ENCODE data around the gene EXOG. TPM values are rescaled to one million over a fixed set of nuclear protein-coding genes. Genes with fewer than 3 reads are reported as not detected.
A peak's percentile ranks its signal among the peaks of the same experiment; 100 is the strongest.

EXOG gene
- total and polyA plus RNA-seq, 3 experiments from 2014 or later: 8.7 to 19.0 (median 17.7) TPM

- peaks cover 0 to 4% (median 0%) of the 10 kb centered on the region in 3 donors for H3K36me3 Mint-ChIP-seq
- peak overlapping the region in 5 of 8 donors; percentile 23 to 89 (median 55) for H3K27ac Mint-ChIP-seq
- Histone ChIP-seq H3K27me3 (ENCODE audit: insufficient read depth, low read length, poor library complexity, severe bottlenecking) (no peaks in the 10 kb centered on the region), H3K36me3 (ENCODE audit: insufficient read depth, low read length) (no peaks in the 10 kb centered on the region), H3K9me3 (ENCODE audit: low read length) (no peaks in the 10 kb centered on the region), H3K4me1 (ENCODE audit: insufficient read depth, low read length) (peaks cover 21% of the 10 kb centered on the region), H3K27ac (ENCODE audit: low read depth, low read length) (peak overlapping the region; percentile 55), H3K4me3 (ENCODE audit: low read length) (peak overlapping the region; percentile 47)
- peaks cover 7 to 15% of the 10 kb centered on the region in 2 donors for H3K27me3 Mint-ChIP-seq
- peak in 4 of 5 donors; percentile 16 to 54 (median 38) for DNase-seq
- POLR2A ChIA-PET: interaction anchor here (0.6 to 1.3 kb wide), 3 partner anchors 29 to 81 kb away, joined by 3 to 5 read pairs (median 3); no protein-coding TSS in a partner anchor
- H3K9me3 Mint-ChIP-seq: no peaks in the 10 kb centered on the region
- H3K4me3 Mint-ChIP-seq: peak overlapping the region; percentile 91 to 97 (median 96)
- CTCF ChIA-PET: interaction anchor here (1.0 to 2.6 kb wide), 5 partner anchors 11 to 109 kb away, joined by 3 to 11 read pairs (median 5); partner anchors contain the start of gene XYLB
- H3K4me1 Mint-ChIP-seq: peaks cover 13 to 32% (median 14%) of the 10 kb centered on the region in 3 donors
These were observed 41.1 kb upstream of the EXOG start for GRCh38 chr3:38454884-38455638.

DNA sequence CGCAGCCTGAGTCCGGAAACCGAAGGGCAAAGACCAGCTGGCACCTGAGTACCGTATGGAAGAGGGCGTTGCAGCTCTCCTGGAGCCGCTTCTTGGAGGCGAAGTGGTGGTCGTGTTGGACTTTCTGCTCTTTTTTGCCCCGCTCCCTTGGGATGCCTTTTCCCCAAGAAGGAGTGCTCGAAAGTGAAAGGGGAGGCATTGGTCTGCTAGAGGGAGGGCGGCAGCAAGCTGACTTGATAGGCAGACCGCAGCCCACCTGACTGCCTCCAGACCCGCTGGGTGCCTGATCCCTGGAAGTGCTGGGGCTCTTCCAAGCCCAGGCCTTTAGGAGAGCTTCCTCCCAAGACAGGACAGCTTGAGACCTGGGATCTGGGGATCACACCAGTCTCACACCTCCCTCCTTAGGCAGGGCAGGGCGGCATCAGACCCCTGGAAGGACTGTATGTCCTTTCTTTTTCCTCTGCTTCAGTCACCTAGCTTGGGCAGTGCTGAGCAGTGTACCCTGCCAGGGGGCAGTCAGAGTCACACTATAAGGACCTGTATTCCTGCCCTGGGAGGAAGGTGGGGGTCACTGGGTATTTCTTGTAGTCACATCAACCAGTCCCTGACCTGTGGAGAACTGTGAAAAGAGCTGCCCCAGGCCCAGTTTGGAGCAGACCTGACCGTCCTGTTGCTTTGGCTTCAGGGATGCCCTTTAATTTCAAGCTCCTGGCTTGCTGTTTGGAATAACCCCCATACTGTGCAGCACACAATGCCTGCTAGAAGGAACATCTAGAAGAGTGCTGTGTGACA lies 40.3 kb upstream of the EXOG start:
- CTCF ChIA-PET: interaction anchor here (0.7 to 2.6 kb wide), 7 partner anchors 10 to 110 kb away, joined by 3 to 11 read pairs (median 4); partner anchors contain the start of genes EXOG and XYLB

DNA sequence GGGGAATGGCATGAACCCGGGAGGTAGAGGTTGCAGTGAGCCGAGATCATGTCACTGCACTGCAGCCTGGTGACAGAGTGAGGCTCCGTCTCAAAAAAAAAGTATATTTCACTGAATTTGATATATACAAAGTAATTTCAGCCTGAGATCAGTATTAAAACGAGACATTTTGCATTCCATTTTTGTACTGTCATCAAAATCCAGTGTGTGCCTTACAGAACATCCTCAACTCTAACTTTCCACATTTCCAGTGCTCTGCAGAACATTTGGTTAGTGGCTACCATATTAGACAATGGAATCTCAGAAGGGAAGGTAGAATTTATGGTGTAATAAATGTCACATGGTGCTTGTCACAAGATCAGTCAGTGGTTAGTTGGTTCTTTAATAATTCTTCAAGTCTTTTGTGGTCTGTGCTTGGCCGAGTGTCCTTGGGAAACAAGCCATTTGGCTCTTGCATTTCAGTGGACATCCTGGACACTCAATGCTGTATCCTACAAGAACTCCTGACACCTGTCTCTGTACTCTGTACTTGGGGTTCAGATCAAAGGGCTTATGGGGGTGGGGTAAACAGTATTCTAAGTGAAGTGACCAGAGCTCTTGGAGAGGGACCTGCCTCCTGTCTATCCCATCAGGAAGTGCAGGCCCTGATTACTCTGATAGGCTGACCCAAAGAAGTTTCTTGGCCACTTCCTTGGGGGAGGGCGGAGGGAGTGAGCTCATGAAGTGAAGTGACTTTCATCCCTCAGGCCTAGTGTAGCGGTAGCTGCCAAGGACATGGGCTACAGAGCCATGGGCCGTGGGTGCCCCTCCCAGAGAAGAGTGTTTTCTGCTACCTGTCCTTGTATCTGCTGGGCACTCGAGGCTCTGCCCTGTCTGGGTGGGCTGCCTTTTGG lies 38.8 kb upstream of the EXOG start:
- peak overlapping the region in 2 of 8 donors; percentile 11 to 29 for H3K27ac Mint-ChIP-seq
- Histone ChIP-seq H3K9me3 (ENCODE audit: low read length) (no peaks in the 10 kb centered on the region), H3K27ac (ENCODE audit: low read depth, low read length) (no peak overlapping the region), H3K36me3 (ENCODE audit: insufficient read depth, low read length) (no peaks in the 10 kb centered on the region), H3K4me1 (ENCODE audit: insufficient read depth, low read length) (peaks cover 21% of the 10 kb centered on the region), H3K4me3 (ENCODE audit: low read length) (no peak overlapping the region), H3K27me3 (ENCODE audit: insufficient read depth, low read length, poor library complexity, severe bottlenecking) (no peaks in the 10 kb centered on the region)
- peaks cover 13 to 37% (median 14%) of the 10 kb centered on the region in 3 donors for H3K4me1 Mint-ChIP-seq
- DNase-seq: no peak
- POLR2A ChIA-PET: no interaction called here
- no peaks in the 10 kb centered on the region for H3K9me3 Mint-ChIP-seq
- H3K36me3 Mint-ChIP-seq: peaks cover 0 to 4% (median 0%) of the 10 kb centered on the region in 3 donors
- CTCF ChIA-PET: interaction anchor here (0.7 to 2.6 kb wide), 5 partner anchors 23 to 111 kb away, joined by 3 to 11 read pairs (median 4); partner anchors contain the start of genes EXOG and XYLB
- H3K27me3 Mint-ChIP-seq: peaks cover 7 to 15% of the 10 kb centered on the region in 2 donors
- peak overlapping the region in 3 of 7 donors; percentile 13 to 96 (median 74) for H3K4me3 Mint-ChIP-seq

More for the DNA sequence above, 40.3 kb upstream of the EXOG start:
- H3K4me1 ChIP-seq (ENCODE audit: insufficient read depth, low read length): peaks cover 21% of the 10 kb centered on the region
- no peaks in the 10 kb centered on the region for H3K9me3 ChIP-seq (ENCODE audit: low read length)
- peak overlapping the region; percentile 47 for H3K4me3 ChIP-seq (ENCODE audit: low read length)
- no peaks in the 10 kb centered on the region for H3K36me3 ChIP-seq (ENCODE audit: insufficient read depth, low read length)
- POLR2A ChIA-PET: interaction anchor here (1.0 to 1.3 kb wide), 2 partner anchors 30 to 82 kb away, joined by 3 read pairs; no protein-coding TSS in a partner anchor
- no peaks in the 10 kb centered on the region for H3K27me3 ChIP-seq (ENCODE audit: insufficient read depth, low read length, poor library complexity, severe bottlenecking)
- Mint-ChIP-seq H3K9me3 (no peaks in the 10 kb centered on the region), H3K4me1 (peaks cover 13 to 37% (median 14%) of the 10 kb centered on the region in 3 donors), H3K4me3 (peak overlapping the region; percentile 88 to 96 (median 95)), H3K27ac (peak overlapping the region in 5 of 8 donors; percentile 23 to 66 (median 55)), H3K27me3 (peaks cover 7 to 15% of the 10 kb centered on the region in 2 donors), H3K36me3 (peaks cover 0 to 4% (median 0%) of the 10 kb centered on the region in 3 donors)
- no peak overlapping the region for H3K27ac ChIP-seq (ENCODE audit: low read depth, low read length)
- no peak for DNase-seq

- H3K4me3 Mint-ChIP-seq: peak overlapping the region in 1 of 7 donors; percentile 18
- Histone ChIP-seq H3K9me3 (ENCODE audit: low read length) (no peaks in the 10 kb centered on the region), H3K27me3 (ENCODE audit: insufficient read depth, low read length, poor library complexity, severe bottlenecking) (no peaks in the 10 kb centered on the region), H3K4me3 (ENCODE audit: low read length) (no peak overlapping the region), H3K4me1 (ENCODE audit: insufficient read depth, low read length) (peaks cover 15% of the 10 kb centered on the region), H3K36me3 (ENCODE audit: insufficient read depth, low read length) (no peaks in the 10 kb centered on the region), H3K27ac (ENCODE audit: low read depth, low read length) (no peak overlapping the region)
- H3K27me3 Mint-ChIP-seq: peaks cover 0 to 7% of the 10 kb centered on the region in 2 donors
- peaks cover 5 to 32% (median 8%) of the 10 kb centered on the region in 3 donors for H3K4me1 Mint-ChIP-seq
- no peaks in the 10 kb centered on the region for H3K9me3 Mint-ChIP-seq
- H3K36me3 Mint-ChIP-seq: peaks cover 0 to 4% (median 0%) of the 10 kb centered on the region in 3 donors
- ChIA-PET POLR2A (no interaction called here), CTCF (interaction anchor here (1.0 to 2.2 kb wide), 2 partner anchors 21 to 112 kb away, joined by 4 to 7 read pairs; partner anchors contain the start of gene XYLB)
- no peak overlapping the region for H3K27ac Mint-ChIP-seq
- no peak for DNase-seq
These were observed 37.2 kb upstream of the EXOG start for GRCh38 chr3:38458796-38459498.

DNA sequence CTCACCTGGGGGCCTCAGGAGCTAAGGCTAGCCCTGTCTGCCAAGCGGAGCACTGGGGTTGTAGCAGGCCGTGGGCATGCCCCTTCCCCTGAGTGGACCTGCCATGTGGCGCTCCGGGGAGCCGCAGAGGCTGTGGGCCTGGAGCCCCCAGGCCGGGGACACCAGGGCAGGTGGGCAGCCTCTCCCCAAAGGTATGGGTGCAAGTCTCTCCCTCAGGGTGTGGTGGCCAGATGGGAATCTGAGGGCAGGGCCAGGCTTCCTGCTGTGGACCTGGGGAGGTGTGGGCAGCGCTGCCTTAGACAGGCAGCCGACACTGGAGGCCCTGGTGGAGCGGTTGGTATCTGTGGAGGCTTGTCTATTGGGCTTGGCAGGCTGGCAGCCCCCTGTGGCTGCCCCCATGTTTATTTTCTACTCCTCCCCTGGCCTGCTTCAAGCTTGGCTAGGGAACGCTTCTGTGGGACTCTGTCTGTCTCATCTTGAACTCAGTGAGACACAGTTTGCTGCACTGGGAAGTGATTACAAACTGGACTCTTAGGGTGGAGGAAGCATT lies 36.6 kb upstream of the EXOG start:
- peaks cover 3 to 29% (median 5%) of the 10 kb centered on the region in 3 donors for H3K4me1 Mint-ChIP-seq
- ChIA-PET POLR2A (no interaction called here), CTCF (interaction anchor here (2.2 kb wide), 1 partner anchor 20 kb away, joined by 7 read pairs; no protein-coding TSS in a partner anchor)
- H3K27me3 ChIP-seq (ENCODE audit: insufficient read depth, low read length, poor library complexity, severe bottlenecking): no peaks in the 10 kb centered on the region
- H3K36me3 Mint-ChIP-seq: peaks cover 0 to 2% (median 0%) of the 10 kb centered on the region in 3 donors
- no peak overlapping the region for H3K4me3 Mint-ChIP-seq
- no peak overlapping the region for H3K4me3 ChIP-seq (ENCODE audit: low read length)
- no peaks in the 10 kb centered on the region for H3K36me3 ChIP-seq (ENCODE audit: insufficient read depth, low read length)
- peaks cover 0 to 5% of the 10 kb centered on the region in 2 donors for H3K27me3 Mint-ChIP-seq
- H3K27ac ChIP-seq (ENCODE audit: low read depth, low read length): no peak overlapping the region
- H3K4me1 ChIP-seq (ENCODE audit: insufficient read depth, low read length): peaks cover 15% of the 10 kb centered on the region
- no peak overlapping the region for H3K27ac Mint-ChIP-seq
- no peaks in the 10 kb centered on the region for H3K9me3 Mint-ChIP-seq
- DNase-seq: no peak
- no peaks in the 10 kb centered on the region for H3K9me3 ChIP-seq (ENCODE audit: low read length)

DNA sequence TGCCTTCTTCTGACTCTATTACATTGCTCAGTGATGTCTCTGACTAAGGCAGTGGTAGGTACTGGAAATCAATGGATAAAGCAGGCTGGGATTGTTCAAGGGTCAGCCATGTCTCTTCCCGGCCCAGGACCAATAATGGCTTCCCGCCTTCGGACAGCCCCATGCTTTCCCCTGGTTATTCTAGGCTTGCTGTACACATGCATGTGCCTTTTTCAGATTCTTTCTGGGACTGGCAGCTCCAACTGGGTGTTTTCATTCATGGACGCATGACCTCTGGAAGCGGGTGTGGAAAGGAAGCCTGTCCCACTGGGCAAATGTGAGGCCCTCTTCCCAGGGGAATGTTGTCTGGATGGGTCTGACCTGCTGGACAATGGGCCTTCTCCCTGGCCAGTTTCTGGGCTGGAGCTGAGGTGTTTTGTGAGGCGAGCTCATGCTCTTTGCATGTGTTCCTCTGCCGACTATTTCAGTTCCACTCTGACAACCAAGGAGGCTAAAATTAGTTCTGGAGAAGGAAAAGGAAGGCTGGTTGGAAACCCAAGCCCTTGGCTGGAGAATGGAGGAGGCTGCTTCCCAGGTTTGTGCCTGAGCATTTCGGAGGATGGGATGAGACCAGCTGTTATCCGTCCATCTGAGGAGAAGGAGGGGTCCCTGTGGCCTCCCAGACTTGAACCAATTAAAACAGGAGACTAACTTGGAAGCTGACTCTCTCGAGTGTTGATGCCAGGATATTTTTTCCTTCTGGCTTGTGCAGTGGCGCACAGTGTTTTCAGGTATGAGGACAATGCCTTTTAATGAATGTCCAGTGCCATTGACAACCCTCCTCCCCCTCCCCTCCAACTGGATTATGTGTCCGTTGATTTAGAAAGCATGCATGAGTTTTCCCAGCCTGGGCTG lies 35.5 kb upstream of the EXOG start:
- Mint-ChIP-seq H3K4me1 (peaks cover 0 to 25% (median 6%) of the 10 kb centered on the region in 3 donors), H3K4me3 (peak overlapping the region in 1 of 7 donors; percentile 55), H3K9me3 (peaks cover 0 to 2% (median 0%) of the 10 kb centered on the region in 5 donors), H3K27ac (peak overlapping the region in 1 of 8 donors; percentile 6), H3K36me3 (peaks cover 0 to 2% (median 0%) of the 10 kb centered on the region in 3 donors), H3K27me3 (peaks cover 0 to 4% of the 10 kb centered on the region in 2 donors)
- ChIA-PET CTCF (no interaction called here), POLR2A (no interaction called here)
- DNase-seq: no peak
- no peak overlapping the region for H3K4me3 ChIP-seq (ENCODE audit: low read length)
- H3K27me3 ChIP-seq (ENCODE audit: insufficient read depth, low read length, poor library complexity, severe bottlenecking): no peaks in the 10 kb centered on the region
- peaks cover 15% of the 10 kb centered on the region for H3K4me1 ChIP-seq (ENCODE audit: insufficient read depth, low read length)
- no peaks in the 10 kb centered on the region for H3K9me3 ChIP-seq (ENCODE audit: low read length)
- H3K36me3 ChIP-seq (ENCODE audit: insufficient read depth, low read length): no peaks in the 10 kb centered on the region
- H3K27ac ChIP-seq (ENCODE audit: low read depth, low read length): no peak overlapping the region

Measured in CD8-positive, alpha-beta memory T cell (primary cell).